NCI-H1930 (cell line): ENCODE results near the gene EFEMP1.

Experiments
- DNase-seq, 2 experiments: peaks; one replicate each; lab custom pipeline; 2025; lab: John Stamatoyannopoulos, UW

The EFEMP1 gene

GRCh38 chr2:55898386-55899040 is 25.1 kb downstream of the EFEMP1 start:
- no peak for DNase-seq

GRCh38 chr2:55896633-55897032 is 26.9 kb downstream of the EFEMP1 start:
- no peak for DNase-seq

GRCh38 chr2:55894720-55895119 is 28.9 kb downstream of the EFEMP1 start:
- no peak for DNase-seq

GRCh38 chr2:55891671-55892094 is 31.9 kb downstream of the EFEMP1 start:
- DNase-seq, result no peak

GRCh38 chr2:55888936-55889335 is 34.6 kb downstream of the EFEMP1 start:
- no peak for DNase-seq

- no peak for DNase-seq
These were observed 35.5 kb downstream of the EFEMP1 start for GRCh38 chr2:55887901-55888624.

- no peak for DNase-seq
These were observed 36.2 kb downstream of the EFEMP1 start for GRCh38 chr2:55887351-55887750.

- DNase-seq, result no peak
These were observed 37.7 kb downstream of the EFEMP1 start for GRCh38 chr2:55885944-55886281.

GRCh38 chr2:55885127-55885943 is 38.2 kb downstream of the EFEMP1 start:
- DNase-seq, result no peak

- DNase-seq, result no peak
These were observed 39.8 kb downstream of the EFEMP1 start for GRCh38 chr2:55883829-55884228.

- no peak for DNase-seq
These were observed 40.2 kb downstream of the EFEMP1 start for GRCh38 chr2:55883357-55883756.

GRCh38 chr2:55882954-55883353 is 40.6 kb downstream of the EFEMP1 start:
- no peak for DNase-seq

- no peak for DNase-seq
These were observed 43.0 kb downstream of the EFEMP1 start for GRCh38 chr2:55880416-55881143.

GRCh38 chr2:55879976-55880375 is 43.6 kb downstream of the EFEMP1 start:
- no peak for DNase-seq

- no peak for DNase-seq
These were observed 46.5 kb downstream of the EFEMP1 start for GRCh38 chr2:55877087-55877436.

GRCh38 chr2:55876429-55877086 is 47.0 kb downstream of the EFEMP1 start:
- no peak for DNase-seq

- no peak for DNase-seq
These were observed 48.0 kb downstream of the EFEMP1 start for GRCh38 chr2:55875434-55876135.

- DNase-seq, result no peak
These were observed 49.2 kb downstream of the EFEMP1 start for GRCh38 chr2:55874338-55874737.

- DNase-seq, result no peak
These were observed 51.9 kb downstream of the EFEMP1 start for GRCh38 chr2:55871637-55872036.

- no peak for DNase-seq
These were observed 53.8 kb downstream of the EFEMP1 start for GRCh38 chr2:55869637-55870325.
